8988T (cell line): ENCODE data around the gene NOSTRIN.
"Not testable (repeated sequence)": the region's sequence is repeated elsewhere in the genome, so short reads cannot be mapped to it uniquely, and the experiment has no call there.

Source experiments
- DNase-seq: peaks from one replicate; pipeline ENCODE4 v3.0.0; 2011

Gene NOSTRIN

DNA sequence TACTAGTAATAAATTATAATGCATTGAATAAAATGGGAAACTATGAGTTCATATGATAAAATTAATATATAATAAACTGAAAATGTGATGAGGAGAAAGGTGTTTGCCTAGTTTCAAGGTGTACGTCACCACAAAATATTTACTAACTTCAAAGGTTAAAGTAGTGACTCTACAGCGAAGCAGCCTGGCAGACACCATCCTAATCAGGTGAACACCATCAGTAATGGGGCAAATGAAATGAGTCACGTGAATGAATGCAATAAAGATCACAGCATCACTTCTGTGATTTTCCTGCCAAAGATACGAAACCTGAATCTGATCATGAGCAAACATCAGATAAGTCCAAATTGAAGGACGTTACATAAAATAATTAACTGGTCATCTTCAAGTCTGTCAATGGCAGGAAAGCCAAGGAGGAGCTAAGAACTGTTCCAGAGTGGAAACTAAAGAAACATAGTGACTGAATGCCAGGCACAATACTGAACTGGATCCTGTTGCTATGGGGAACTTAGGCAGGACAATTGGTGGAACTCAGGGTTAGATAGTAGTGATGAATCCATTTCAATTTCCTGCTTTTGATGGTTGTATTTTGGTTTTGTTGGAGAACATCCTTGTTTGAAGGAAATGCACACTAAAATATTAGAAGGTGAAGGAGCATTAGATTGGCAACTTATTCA is 12.1 kb upstream of the NOSTRIN start:
- DNase-seq: no peak

DNA sequence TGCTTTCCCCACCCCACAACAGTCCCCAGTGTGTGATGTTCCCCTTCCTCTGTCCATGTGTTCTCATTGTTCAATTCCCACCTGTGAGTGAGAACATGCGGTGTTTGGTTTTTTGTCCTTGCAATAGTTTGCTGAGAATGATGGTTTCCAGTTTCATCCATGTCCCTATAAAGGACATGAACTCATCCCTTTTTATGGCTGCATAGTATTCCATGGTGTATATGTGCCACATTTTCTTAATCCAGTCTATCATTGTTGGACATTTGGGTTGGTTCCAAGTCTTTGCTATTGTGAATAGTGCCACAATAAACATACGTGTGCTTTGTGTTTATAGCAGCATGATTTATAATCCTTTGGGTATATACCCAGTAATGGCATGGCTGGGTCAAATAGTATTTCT is 11.3 kb upstream of the NOSTRIN start:
- not testable (repeated sequence) for DNase-seq

DNA sequence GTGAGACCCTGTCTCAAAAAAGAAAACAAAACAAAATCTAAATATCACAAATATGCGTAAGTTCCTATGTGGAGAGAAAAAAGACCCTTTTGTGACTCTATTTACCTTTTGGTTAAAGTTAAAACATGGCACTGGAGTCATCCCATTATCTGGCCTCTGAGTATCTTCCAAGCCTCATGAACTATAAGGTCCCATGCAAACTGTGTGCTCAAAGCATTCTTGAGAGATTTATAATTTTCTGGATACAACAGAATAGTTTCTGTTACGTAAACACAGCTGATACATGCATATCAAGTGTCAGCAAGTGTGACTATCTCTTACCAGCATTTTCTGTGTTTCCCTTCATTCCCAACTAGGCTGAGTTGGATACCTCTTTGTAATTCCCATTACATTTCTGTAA is 8.8 kb upstream of the NOSTRIN start:
- DNase-seq: no peak

DNA sequence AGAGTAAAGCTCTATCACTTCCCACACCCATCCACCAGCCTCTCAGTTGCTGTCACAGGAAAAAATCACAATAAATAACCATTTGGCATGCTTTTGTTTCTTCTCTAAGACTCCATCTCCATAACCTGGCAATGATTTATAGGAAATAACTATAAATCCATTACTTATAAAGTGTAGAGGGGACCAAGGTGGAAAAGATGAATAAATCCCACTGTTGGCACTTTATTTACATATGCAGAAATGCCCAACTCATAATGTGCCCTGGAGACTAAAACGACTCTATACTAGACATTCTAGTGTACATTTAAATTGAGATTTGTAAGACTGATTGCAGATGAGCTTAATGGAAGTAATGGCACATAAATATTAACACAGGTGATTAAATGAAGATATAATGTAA is 7.5 kb upstream of the NOSTRIN start:
- no peak for DNase-seq

DNA sequence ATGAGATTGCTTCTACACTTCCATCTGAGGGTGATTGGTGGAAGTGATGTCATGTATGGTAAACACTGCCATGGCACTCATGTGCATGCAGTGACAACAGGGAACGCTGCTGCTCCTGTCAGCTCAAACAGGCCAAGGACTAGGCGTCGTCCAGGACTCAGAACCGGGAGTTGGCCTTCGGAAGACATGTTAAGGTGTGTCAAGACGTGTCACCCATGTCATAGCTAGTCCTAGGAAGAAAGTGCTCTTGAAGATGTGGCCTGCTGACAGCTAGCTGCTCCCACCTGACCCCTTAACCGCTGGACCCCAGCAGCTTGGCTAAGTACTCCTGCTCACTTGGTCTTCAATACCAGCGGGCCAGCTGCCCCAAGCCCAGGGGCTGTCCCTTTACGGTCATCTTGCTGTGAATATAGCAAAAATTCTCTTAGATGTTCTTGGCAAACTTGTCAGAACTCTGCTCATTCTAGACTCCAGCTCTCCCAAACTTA is 6.3 kb upstream of the NOSTRIN start:
- no peak for DNase-seq

DNA sequence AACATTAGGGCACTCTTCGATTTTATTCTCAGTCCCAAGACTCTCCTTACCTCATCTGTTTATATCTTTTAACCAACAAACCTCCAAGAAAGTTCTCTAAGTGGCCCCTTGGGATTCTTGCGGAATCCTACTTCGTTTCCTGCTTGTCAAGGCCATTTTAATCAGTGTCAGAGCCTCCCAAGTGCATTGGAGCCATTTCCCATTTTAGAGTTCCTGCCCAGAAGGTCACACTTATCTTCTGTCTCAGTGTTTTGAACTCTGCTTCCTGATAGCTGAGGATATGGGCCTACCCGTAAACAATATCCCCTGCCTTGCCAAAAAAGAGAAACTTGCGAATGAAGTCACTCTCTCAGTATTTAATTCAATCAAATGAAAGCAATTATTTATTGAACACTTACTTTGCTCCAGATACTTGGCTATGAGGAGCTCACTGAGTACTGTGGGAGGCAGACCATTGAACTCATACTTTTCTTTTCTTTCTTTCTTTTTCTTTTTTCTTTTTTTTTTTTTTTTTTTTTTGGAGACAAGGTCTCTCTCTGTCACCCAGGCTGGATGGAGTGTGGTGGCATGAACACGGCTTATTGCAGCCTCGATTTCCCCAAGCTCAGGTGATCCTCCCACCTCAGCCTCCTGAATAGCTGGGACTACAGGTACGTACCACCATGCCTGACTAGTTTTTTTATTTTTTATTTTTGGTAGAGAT is 5.7 kb upstream of the NOSTRIN start:
- DNase-seq: no peak

DNA sequence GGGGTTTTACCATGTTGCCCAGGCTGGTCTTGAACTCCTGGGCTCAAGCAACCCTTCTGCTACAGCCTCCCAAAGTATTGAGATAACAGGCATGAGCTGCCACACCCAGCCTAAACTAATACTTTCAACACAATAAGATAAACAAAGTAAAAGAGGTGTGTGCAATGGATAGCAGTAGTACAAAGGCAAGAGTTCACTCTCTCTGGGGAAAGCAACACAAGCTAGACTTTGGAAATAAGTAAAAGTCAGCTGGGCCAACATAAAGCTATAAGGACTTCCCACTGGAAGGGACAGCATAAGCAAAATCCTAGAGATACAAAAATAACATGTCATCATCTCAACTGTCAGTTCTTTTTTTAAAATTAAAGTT is 5.2 kb upstream of the NOSTRIN start:
- no peak for DNase-seq

DNA sequence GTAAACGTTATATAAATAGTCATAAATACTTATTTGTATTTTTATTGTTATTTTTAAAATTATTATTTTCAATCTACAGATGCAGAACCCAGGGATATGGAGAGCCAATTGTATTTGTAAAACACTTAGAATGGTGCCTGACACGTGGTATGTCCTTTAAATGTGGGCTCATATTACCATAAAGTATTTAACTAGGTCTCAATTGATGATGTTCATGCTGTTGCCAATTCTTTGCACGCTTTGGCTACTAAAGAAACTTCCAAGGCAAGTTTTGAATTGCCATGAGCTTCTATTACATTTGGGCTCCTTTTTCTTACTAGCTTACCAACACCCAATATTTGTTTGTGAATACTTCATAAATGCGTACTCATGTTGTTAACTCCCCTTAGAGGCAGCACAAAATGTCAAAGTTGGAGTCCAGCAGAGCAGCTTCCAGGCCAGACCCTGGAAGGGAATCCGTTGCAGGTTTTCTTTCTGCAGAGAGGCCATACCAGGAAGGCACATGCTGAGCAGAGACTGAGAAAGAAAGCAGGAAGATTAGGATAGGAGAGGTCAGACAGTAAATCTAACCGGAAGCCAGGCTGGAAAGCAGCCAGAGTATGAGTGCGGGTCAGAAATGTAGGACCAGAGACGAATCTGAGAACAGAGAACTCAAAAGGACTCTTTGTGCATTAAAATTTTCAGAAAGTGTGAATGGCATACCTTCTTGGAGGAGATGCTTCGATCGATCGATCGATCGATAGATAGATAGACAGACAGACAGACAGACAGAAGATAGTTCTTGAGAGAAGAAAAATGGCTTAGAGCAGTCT is 4.2 kb upstream of the NOSTRIN start:
- DNase-seq: no peak

DNA sequence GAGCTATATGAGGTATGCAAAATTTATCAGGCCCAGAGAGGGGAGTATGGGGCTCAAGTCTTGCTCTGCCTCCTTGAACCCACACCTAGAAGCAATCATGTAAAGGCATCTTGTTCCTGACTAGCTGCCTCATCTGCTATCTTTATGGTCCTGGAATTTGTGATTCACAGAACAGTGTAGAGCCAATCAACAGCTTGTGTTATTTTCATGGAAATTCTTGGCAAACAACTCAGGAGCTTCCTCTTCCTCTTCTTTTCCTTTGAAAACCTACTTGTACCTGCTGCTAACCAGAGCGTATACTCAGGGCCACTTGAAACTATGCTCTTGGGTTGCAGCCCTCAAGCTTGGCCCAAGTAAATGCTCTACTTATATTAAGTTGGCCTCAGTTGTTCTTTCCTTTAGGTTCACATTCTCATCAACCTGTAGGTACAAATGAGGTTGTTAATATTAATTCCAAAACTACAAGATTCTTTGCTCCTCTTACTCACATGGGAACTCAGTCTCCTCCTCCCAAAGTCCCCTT is 3.5 kb upstream of the NOSTRIN start:
- DNase-seq: no peak

DNA sequence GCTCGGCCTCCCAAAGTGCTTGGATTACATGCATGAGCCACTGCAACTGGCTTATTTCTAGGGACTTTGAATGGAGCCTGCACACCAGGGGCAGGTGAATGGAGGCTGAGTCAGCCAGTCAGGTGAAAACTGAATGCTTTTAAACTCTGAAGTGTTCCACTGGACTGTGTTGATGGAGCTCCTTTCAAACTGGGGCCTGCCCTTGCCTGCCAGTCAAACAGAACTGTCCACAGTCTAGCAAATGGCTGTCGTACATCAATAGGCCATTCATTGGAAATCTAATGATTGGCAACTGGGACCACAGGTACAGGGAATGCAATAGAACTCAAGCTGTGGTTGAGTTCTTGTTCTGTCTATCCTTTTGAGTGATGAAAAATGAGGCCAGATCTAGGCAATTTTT is 966 bp upstream of the NOSTRIN start:
- no peak for DNase-seq

DNA sequence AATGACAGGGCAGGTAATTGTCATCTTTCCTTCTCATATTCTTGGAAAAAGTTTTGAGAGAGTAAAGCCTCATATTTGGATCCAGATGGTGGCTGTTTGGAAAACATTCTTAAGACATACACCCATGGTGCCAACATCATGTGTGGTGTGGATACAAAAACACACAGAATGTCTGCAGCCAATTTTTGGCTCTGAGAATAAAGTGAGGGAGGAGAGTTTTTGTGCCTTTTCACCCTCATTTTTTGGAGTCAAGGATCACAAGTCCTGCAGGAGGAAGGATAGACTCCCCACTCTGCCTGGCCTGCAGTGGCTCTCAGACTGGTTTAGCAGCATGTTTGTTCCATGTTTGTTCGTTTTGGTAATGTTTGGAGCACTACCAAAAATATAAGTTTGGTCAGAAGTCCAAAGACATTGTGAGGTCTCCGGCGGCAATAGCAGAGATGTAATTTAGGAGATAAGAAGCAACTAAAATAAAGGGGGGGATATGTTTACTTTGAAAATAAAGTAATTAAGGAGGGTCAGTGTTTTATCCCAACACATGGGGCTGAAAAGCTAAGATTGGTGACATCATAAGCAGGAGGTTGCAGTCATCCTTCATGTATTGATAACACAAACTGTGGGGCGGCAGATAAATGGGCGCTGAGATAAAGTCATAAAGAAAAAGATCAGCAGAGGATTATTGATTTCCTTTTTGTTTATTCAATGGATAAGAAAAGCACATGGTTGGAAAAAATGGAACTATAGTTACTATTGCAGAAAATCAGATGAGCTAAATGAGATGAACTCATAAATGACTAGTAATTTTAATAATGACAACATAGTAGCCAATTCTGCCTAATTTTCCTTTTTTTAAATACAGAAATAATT is 655 bp downstream of the NOSTRIN start:
- DNase-seq: no peak

DNA sequence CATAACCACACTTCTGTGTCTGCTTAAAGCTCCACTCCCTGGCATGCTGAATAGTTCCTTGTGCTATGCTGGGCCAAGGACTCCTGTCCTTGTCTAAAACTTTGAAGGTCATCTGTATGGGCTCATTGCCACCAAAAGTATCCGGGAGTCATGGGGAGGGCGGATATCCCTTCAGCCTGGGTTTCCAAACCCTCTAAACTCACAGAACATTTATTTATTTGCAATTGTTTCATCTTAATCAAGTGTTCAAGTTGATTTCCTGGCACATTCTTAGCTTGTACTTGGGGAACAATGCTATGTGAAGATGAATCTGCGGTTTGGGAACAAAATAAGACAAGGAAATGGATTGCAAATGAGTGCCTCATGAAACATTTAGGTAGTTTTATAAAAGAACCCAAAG is 1.8 kb downstream of the NOSTRIN start:
- DNase-seq: no peak

DNA sequence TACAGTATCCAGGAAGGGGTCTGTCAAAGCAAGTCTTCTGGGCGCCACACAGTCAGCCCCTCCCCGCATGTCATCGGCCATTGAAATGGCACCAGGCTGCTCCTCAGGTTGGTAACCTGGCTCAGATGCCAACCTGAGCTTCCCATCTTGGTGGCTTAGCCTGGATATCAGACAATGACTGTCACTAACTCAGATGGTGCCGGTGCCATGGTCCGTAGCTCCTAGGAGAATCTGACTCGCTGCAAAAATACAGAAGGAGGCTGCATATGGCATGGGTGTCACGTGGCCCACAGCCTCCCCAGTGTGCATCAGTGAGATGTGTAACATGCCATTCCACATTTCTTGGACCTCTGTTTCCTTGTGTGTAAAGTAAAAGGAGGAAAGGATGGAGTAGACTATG is 3.2 kb downstream of the NOSTRIN start:
- DNase-seq: no peak

DNA sequence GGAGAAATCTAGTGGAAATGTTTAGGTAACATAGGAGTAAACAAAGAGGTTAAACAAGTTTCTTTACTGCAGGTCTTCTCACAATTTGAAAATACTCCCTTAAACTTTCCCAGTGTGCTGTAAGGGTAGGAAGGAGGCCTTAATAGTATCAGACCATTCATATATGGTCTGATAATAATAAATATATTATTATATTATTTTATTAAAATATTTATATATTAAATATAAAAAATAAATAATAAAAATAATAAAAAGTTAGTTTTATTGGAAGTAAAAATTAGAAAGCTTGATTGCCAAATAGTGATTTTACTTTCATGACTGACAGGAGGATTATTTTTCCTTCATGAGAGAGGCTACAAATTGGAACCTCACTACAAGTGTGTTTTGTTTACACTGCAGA is 7.1 kb downstream of the NOSTRIN start:
- no peak for DNase-seq

DNA sequence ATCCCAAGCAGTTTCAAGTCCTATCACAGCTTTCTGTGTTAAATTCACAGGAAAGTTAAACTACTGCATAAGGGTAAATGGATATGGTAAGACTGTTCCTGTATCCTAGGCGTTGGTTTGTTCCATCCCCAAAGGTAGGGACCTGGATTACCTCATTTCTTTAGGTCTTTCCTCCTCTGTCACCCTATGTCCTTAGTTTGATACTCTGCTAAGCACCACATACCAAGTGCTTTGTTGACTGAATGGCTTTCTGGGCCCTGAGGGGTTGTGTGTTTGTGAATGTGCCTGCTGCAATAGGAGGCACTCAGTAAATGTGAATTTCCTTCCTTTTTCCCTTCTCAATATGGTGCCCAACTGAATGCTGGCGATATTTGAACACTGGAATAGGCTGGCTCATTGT is 7.8 kb downstream of the NOSTRIN start:
- no peak for DNase-seq

DNA sequence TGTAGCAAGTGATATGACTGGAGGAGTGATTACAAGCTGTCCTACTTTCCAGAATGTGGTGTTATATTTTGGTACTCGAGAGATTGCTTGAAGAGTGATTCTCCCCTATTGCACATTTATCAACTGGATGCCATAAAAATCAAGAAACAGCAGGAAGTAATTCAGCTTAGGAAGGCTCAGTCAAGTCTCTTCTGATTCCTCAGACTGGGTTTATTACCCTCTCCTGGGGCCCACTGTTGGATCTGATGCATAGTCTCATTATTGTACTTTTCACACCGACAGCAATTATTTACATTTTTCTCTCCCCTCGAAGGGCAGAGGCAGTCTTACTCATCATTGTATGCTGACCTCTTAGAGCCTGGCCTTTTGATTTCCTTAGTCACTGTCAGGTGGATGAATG is 9.3 kb downstream of the NOSTRIN start:
- no peak for DNase-seq

DNA sequence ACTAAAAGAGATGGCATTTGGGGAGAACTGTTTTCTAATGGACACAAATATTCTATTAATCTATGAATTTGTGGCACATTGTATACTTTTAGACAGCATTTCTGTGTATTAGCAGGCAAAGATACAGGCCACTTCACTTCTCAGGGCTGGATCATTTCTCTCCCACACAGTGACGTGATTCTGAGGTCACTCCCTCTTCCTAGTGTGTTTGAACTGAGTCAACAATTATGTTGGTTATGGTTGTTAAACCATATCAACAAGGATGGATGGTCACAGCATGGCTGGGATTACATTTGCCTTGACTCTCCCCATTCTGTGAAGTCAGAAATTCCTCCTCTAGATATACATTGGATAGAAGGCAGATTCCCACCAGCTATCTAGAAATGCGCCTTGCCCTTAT is 11.6 kb downstream of the NOSTRIN start:
- DNase-seq: no peak

DNA sequence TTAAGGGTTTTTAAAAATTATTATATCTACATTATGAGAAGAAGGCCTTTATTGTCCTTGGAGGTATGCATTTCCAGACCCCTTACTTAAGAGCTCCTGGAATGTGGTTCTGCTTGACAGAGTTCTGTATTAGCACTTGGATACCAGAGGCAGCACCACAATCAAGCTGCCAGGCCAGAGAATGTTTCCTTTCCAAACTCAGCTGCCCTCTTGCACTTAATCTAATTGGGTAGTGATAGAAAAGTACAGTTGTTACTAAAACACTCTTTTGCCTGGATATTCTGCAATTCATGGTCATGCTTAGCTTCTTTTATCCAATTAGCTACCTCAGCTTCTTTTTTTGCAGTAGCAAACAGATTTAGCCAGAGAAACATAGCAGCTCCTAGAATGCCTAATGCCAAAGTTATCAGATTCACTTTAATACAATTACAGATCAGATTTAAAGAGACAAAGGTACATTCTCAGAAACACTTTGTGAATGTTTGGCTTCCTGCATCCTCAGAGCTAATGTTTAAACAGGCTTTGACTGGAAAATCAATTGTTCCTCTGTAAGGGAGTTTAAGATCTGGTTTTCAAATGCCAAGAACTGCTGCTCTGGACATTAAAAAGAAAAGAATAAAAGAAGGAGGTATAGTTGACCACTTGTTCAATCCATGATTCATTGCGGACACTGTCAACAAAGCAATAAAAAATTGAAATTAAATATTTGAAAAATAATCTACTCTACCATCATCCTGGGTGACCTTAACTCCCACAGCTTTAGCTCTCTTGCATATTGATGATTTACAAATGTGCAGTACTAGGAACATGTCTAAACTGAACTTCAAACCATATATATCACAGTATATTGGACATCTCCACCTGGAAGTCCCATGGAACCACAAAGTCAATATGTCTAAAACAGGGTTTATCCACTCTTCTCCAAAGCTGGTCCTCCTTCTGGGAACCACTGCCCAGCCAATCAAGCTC is 12.8 kb downstream of the NOSTRIN start:
- DNase-seq: no peak

DNA sequence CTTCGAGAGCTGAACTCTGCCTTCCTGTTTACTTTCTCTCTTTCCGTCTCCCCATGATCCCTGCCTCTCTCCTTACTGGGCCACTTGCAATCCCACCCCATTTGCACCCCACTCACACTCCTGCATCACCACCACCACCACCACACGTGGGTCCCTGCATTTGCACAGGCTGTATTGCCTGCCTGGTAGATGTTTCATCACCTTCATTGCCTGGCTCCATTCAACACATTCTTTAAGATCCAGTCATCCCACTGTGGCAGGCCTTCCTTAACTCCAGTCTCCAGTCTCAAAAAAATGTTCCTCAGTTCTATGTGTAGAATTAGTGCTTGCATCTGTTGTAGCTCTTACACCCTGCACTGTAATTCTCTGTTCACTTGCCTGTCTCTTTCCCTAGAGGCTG is 13.9 kb downstream of the NOSTRIN start:
- no peak for DNase-seq

DNA sequence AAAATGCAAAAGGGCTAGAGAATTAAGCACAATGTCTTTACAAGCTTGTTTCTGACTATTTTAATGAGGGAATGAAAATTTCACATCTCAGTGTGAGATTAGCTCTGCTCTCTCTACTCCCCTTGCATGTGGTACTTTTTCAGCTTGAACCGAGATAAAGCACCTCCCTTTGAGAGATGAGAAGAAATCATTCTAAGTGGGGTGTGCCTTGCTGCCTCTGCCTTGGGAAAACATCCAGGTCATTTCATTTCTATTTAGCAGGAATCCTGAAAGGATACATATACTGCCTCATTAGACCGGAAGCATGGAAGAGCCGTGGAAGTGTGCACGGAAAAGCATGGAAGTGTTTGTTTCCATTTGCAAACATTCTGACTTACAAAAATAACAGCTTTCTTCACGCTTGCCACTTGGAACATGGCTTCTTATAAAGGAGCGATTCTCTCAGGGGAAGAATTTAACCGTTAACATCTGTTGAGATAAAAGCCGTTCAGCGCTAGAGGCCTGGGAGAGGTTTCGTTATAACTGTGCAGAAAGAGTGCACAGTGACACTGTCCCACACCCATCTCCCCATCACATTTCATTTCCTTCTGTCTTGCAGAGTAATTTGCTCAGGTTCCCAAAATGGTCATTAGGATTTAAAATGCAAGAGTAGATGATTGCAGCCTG is 16.7 kb downstream of the NOSTRIN start:
- no peak for DNase-seq
